Hematopoietic multipotent progenitor cell treated with erythropoietin and hydrocortisone succinate and interleukin-3 and kit ligand, for 17 days (in vitro differentiated cells): ENCODE measurements around the gene RPS3A.
A peak's percentile ranks its signal among the peaks of the same experiment; 100 is the strongest.
"Not testable (repeated sequence)": the region's sequence is repeated elsewhere in the genome, so short reads cannot be mapped to it uniquely, and the experiment has no call there.

Experiments
- DNase-seq: peaks from one replicate; pipeline ENCODE4 v3.0.0-alpha.2; 2015; ENCODE audit warnings: low spot score

The RPS3A gene

GRCh38 chr4:151114986-151115385, 15.6 kb downstream of the RPS3A start:
- DNase-seq = no peak

GRCh38 chr4:151117371-151117962, 18.0 kb downstream of the RPS3A start:
- DNase-seq = peak; percentile 10

- DNase-seq = no peak
These were observed 30.4 kb downstream of the RPS3A start for GRCh38 chr4:151129796-151130195.

GRCh38 chr4:151133311-151133710, 33.9 kb downstream of the RPS3A start:
- no peak for DNase-seq

- DNase-seq = not testable (repeated sequence)
These were observed 36.6 kb downstream of the RPS3A start for GRCh38 chr4:151136048-151136447.

GRCh38 chr4:151139814-151140213, 40.4 kb downstream of the RPS3A start:
- DNase-seq = no peak

- DNase-seq = no peak
These were observed 43.3 kb downstream of the RPS3A start for GRCh38 chr4:151142758-151143157.

GRCh38 chr4:151143162-151143561, 43.7 kb downstream of the RPS3A start:
- no peak for DNase-seq

GRCh38 chr4:151143811-151144210, 44.4 kb downstream of the RPS3A start:
- DNase-seq = no peak

- no peak for DNase-seq
These were observed 45.1 kb downstream of the RPS3A start for GRCh38 chr4:151144329-151145072.

GRCh38 chr4:151147000-151147399, 47.6 kb downstream of the RPS3A start:
- DNase-seq = no peak

GRCh38 chr4:151148261-151148660, 48.8 kb downstream of the RPS3A start:
- DNase-seq = no peak

GRCh38 chr4:151150821-151151580, 51.6 kb downstream of the RPS3A start:
- no peak for DNase-seq

- DNase-seq = no peak
These were observed 52.6 kb downstream of the RPS3A start for GRCh38 chr4:151152028-151152427.

- DNase-seq = no peak
These were observed 54.2 kb downstream of the RPS3A start for GRCh38 chr4:151153585-151153984.
